SK-N-SH treated with all-trans-retinoic acid at 6 μM for 48 hours (cell line): ENCODE measurements around the gene COA7.

Source experiments
- RARB ChIP-seq: fragments of 250-450 bp; sonication (Bioruptor Pico); IDR thresholded peaks from 2 replicates; pipeline ENCODE4 v1.8.0; 2021; ENCODE audit warnings: mild to moderate bottlenecking, moderate library complexity
- ZFP30 ChIP-seq: fragments of 450-650 bp; formaldehyde crosslinking; IDR thresholded peaks from 2 replicates; pipeline ENCODE4 v1.5.0; 2022; ENCODE audit warnings: mild to moderate bottlenecking, moderate library complexity
- ZNF70 ChIP-seq: fragments of 450-650 bp; formaldehyde crosslinking; IDR thresholded peaks from 2 replicates; pipeline ENCODE4 v1.5.0; 2020; ENCODE audit warnings: mild to moderate bottlenecking, moderate library complexity

DNA sequence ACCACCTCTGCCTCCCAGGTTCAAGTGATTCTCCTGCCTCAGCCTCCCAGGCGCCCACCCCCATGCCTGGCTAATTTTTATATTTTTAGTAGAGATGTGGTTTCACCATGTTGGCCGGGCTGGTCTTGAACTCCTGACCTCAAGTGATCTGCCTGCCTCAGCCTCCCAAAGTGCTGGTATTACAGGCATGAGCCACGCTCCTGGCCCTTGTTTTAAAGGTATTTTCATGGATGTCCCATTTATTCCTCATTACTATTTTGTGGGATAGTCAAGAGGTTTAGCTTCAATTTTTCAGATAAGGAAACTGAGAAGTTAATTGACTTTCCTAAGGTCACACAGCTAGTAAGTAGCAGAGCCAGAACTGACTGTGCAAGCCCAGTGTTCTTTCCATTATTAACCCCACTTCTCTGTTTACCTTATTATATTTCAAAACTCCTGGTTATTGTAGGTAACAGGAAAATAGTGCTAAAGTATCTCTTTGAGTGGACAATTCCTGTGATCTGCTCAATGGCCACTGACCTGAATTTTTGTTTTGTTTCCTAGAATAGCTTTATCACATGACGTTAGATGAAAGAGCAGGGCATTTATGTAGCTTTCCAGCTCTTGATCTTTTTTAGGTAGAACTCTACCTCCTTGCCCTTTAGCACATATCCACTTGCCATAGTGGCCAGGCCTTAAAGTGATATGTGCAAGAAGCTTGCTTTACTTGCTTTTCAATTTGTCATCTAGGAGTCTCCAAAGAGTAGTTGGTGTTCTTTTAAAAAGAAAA, 41.7 kb upstream of the COA7 start:
- TF ChIP-seq ZFP30: no peak
- no peak for TF ChIP-seq RARB (CRISPR knock-in tag)
- no peak for TF ChIP-seq ZNF70 (CRISPR knock-in tag)
